ENCODE results near the gene AHRR. TPM values are rescaled to one million over a fixed set of nuclear protein-coding genes. Genes with fewer than 3 reads are reported as not detected.

The AHRR gene
- total RNA-seq, 1 donor from 2014 or later = 23.7 TPM

DNA sequence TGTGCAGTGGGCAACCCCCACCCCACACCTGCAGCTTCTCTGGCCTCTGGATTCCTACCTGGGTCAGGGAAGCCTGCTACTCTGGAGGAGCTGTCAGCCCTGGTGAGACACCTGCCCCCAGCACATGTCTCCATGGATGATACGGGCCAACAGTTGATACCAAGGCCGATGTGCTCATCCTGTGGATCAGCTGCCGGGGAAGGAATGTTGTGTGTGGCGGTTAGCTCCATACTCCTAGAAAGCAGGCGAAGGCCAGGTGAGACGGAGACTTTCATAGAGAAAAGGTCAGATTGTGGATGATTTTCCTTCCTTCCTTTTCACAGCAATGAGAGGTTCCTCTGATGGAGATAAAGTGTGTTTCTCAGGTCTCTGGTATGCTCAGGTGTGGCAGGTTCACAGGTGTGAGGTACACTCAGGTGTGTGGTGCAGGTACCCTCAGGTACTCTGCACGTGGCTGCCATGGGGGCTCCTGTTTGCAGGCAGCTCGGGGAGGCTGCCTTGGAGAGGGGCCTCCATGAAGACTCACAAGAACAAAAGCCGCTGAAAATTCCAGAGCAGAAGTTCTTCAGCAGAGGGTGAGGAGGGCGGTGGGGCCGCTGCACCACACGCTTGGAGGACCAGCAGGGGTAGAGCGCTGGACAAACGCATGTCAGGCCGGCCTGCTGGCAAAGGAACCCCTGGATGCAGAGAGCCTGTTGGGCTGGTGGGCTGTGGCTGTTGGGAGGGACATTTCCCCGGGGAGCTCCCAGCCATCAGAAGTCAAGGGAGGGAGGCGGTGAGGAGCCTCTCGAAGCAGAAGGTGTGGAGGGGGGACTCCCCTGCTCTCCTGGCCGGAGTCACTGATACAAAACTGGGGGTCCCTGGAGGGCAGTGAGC lies 5.1 kb upstream of the AHRR start:
- DNase-seq (ENCODE audit: low spot score) = no peak
- peaks cover 11% of the 10 kb centered on the region for H3K27me3 Mint-ChIP-seq (ENCODE audit: insufficient read depth)
- H3K36me3 Mint-ChIP-seq (ENCODE audit: low read depth) = peaks cover 10% of the 10 kb centered on the region
- H3K4me3 Mint-ChIP-seq = no peak overlapping the region
- peak overlapping the region; percentile 58 for H3K27ac Mint-ChIP-seq
- H3K4me1 Mint-ChIP-seq (ENCODE audit: low read depth) = peaks cover 4% of the 10 kb centered on the region
- no peaks in the 10 kb centered on the region for H3K9me3 Mint-ChIP-seq
- intact Hi-C loops (cut with micrococcal nuclease) = no loop called here

DNA sequence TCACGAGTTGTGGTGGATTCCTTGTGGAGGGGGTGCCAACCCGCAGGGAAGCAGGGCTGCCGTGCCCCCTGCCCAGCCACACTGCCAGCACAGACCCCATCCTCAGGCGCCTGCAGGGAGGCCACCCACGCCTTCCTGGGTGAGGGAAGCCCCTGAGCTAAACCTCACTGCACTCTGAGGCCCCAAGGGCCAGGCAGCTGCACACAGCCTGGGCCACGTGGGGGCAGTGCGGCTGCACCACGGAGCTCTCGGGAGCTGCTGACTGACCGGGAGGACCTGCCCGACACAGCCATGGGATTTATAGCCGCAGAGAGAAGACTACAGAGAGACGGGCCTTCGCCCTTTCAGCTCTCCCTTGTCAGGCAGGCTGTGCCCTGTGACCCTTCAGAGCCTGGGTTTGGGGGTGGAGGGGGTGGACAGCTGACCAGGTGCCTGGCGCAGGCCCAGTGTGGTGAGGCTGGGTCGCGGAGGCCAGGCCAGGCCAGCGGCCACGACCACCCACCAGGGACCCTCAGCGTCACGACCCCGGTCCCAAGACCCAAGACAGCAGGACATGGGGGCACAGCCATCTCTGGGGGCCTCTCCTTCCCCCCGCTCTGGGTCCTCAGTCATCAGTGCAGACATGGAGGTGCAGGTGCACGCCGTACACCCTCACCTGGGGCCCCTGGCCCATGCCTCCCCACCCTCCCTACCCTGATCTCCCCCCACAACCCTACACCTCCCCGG lies 4.3 kb upstream of the AHRR start:
- Mint-ChIP-seq H3K4me1 (ENCODE audit: low read depth) (peaks cover 4% of the 10 kb centered on the region), H3K27ac (no peak overlapping the region), H3K36me3 (ENCODE audit: low read depth) (peaks cover 10% of the 10 kb centered on the region), H3K27me3 (ENCODE audit: insufficient read depth) (peaks cover 11% of the 10 kb centered on the region), H3K9me3 (no peaks in the 10 kb centered on the region), H3K4me3 (no peak overlapping the region)
- intact Hi-C loops (cut with micrococcal nuclease) = no loop called here
- DNase-seq (ENCODE audit: low spot score) = peak; percentile 21

DNA sequence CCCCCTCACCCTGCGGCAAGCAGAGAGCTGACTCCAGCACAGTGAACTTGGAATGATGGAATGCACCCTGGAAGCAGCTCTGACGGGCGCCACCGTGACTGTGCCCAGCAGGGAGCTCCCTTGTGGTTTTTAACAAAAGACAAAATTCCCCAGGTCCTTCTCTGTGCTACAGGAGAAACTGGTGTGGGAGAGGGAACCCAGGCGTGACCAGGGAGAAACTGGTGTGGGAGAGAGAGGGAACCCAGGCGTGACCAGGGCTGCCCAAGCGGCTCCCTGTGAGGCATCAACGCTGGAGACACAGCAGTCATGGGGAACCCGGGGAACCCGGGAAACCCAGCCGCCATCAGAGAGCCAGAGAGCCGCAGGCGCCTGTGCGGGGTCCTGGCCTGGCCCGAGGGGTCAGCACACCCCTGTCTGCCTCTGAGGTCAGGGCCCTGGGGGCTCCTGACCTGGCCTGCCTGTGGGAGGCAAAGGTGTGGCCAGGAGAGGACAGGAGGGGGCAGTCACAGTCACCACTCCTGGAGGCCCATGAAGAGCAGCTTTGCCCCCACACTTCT lies 3.1 kb upstream of the AHRR start:
- Mint-ChIP-seq H3K4me1 (ENCODE audit: low read depth) (peaks cover 7% of the 10 kb centered on the region), H3K36me3 (ENCODE audit: low read depth) (peaks cover 10% of the 10 kb centered on the region), H3K9me3 (no peaks in the 10 kb centered on the region), H3K27ac (no peak overlapping the region), H3K27me3 (ENCODE audit: insufficient read depth) (peaks cover 11% of the 10 kb centered on the region), H3K4me3 (no peak overlapping the region)
- intact Hi-C loops (cut with micrococcal nuclease) = no loop called here
- no peak for DNase-seq (ENCODE audit: low spot score)

DNA sequence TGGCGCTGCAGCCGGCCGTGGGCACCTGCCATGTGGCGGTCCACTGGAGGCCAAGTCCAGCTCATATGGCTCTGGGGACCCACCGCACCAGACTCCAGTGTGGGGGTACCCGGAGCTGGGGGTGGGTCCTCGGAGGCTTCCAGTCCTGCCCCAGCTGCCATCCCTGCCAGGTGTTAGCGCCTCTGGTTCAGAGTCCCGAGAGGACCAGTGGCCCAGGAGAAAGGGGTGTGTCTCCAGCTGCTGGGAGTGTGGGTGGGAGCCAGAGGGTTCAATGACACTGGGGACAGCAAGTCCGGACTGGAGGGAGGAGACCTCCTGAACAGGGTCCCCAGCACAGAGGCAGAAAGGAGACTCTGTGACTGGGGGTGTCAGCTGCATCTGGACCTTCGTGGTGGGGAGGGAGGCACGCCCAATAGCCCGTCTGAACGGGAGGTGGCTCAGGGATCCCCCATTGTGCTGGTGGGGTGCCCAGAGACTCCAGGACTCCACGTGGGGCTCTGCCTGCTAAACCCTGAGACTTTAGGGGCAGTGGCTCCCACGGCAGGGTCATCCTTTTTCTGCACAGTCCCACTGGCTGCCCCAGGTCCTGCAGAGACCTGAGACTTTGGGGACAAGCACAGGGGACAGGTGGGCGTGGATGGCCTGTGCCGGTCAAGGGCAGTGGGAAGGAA lies 2.4 kb upstream of the AHRR start:
- intact Hi-C loops (cut with micrococcal nuclease) = no loop called here
- H3K4me1 Mint-ChIP-seq (ENCODE audit: low read depth) = peaks cover 14% of the 10 kb centered on the region
- H3K27ac Mint-ChIP-seq = peak overlapping the region; percentile 18
- H3K36me3 Mint-ChIP-seq (ENCODE audit: low read depth) = peaks cover 15% of the 10 kb centered on the region
- peak overlapping the region; percentile 61 for H3K4me3 Mint-ChIP-seq
- peaks cover 11% of the 10 kb centered on the region for H3K27me3 Mint-ChIP-seq (ENCODE audit: insufficient read depth)
- H3K9me3 Mint-ChIP-seq = no peaks in the 10 kb centered on the region
- DNase-seq (ENCODE audit: low spot score) = no peak

DNA sequence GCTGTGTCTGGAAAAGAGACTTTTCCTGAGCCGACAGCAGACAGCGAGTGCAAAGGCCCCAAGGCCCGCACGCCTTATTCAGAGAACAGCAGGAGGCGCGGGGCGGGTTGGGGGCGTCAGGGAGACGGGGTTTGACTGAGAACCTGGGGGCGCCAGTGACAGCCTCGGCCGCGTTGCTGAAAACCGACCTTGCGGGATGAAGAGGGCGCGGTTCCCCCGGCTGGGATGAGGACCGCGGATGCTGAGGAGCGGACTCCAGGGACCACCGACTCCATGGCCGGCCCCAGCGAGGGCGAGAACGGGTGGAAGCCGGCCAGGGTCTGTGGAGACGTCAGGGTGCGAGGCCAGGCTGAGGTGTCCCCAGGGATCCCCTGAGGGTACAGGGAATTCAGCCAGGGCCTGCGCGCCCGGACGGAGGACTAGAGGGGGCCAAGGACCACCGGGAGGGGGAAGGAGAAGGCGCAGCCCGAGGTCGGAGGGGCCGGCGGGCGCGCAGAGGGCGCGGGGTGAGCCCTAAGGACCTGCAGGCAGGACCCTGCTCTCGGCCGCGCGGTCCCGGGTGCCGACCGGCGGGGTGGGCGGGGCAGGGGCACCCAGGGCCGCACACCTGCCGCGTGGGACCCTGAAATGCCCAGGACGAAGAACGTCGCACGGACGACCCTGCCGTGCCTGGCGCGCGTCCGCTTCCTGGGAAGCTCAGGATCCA lies 837 bp upstream of the AHRR start:
- peak overlapping the region; percentile 44 for H3K27ac Mint-ChIP-seq
- H3K9me3 Mint-ChIP-seq = no peaks in the 10 kb centered on the region
- DNase-seq (ENCODE audit: low spot score) = no peak
- intact Hi-C loops (cut with micrococcal nuclease) = loop anchor here (1.0 kb wide), 2 partner anchors 49 to 112 kb away; partner anchors contain the start of gene PDCD6
- H3K36me3 Mint-ChIP-seq (ENCODE audit: low read depth) = peaks cover 6% of the 10 kb centered on the region
- H3K4me1 Mint-ChIP-seq (ENCODE audit: low read depth) = peaks cover 14% of the 10 kb centered on the region
- peak overlapping the region; percentile 83 for H3K4me3 Mint-ChIP-seq
- H3K27me3 Mint-ChIP-seq (ENCODE audit: insufficient read depth) = peaks cover 11% of the 10 kb centered on the region

DNA sequence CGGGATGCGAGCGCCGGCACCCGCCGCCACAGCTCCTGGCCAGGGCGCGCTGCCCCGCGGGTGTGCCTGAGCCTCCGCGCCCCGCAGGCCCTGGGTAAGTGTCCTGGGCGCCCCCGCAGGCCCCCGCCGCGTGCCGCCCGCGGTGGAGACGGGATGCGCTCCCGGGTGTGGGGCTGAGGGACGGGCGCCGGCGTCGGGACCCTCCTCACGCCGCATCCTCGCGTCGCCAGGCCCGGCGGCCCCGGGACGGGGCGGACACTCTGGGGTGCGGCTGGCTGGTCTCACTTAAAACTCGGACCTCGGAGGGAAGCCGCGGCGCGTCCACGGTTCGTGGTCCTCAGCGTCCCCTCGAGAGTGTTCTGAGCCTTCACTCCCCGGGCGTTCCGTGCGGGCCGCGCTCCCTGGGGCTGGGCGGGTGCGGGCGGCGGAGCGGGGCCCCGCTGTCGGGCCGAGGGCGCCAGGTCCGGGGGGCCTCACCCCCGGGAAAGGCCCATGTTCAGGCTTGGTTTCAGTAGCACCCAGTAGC lies 275 bp downstream of the AHRR start:
- Mint-ChIP-seq H3K4me3 (peak overlapping the region; percentile 69), H3K36me3 (ENCODE audit: low read depth) (peaks cover 5% of the 10 kb centered on the region), H3K27me3 (ENCODE audit: insufficient read depth) (peaks cover 11% of the 10 kb centered on the region), H3K9me3 (no peaks in the 10 kb centered on the region), H3K27ac (no peak overlapping the region), H3K4me1 (ENCODE audit: low read depth) (peaks cover 14% of the 10 kb centered on the region)
- intact Hi-C loops (cut with micrococcal nuclease) = loop anchor here (1.0 kb wide), 4 partner anchors 13 to 111 kb away; partner anchors contain the start of gene PDCD6
- DNase-seq (ENCODE audit: low spot score) = no peak

DNA sequence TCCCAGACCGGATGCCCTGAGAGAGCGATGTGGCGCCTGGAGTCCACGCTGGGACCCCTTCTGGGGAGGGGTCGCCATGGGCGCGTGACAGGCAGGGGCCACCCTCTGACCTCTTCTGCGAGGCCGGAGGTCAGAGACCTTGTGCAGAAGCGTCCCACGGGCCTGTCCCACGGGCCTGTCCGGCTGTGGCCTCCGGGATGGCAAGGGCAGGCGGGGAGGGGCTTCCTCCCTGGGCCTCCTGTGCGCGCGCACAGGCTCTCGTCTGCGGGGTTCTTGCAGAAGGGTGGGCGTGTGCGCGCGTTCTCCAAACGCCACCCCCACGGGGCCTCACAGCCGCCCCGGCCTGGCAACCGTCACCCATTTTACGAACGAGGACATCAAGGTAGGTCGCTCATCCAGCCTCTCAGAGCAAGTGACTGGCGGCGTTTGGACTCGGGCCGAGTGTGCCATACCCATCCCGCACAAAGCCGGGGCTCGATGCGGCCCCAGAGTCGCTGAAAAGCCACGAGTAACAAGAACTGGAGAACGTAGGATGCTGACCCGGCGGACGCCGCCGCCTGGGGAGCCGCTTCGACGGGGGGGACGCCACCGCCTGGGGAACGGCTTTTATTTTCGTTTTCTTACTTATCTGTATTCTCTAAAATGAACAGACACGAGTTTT lies 897 bp downstream of the AHRR start:
- no peak for DNase-seq (ENCODE audit: low spot score)

DNA sequence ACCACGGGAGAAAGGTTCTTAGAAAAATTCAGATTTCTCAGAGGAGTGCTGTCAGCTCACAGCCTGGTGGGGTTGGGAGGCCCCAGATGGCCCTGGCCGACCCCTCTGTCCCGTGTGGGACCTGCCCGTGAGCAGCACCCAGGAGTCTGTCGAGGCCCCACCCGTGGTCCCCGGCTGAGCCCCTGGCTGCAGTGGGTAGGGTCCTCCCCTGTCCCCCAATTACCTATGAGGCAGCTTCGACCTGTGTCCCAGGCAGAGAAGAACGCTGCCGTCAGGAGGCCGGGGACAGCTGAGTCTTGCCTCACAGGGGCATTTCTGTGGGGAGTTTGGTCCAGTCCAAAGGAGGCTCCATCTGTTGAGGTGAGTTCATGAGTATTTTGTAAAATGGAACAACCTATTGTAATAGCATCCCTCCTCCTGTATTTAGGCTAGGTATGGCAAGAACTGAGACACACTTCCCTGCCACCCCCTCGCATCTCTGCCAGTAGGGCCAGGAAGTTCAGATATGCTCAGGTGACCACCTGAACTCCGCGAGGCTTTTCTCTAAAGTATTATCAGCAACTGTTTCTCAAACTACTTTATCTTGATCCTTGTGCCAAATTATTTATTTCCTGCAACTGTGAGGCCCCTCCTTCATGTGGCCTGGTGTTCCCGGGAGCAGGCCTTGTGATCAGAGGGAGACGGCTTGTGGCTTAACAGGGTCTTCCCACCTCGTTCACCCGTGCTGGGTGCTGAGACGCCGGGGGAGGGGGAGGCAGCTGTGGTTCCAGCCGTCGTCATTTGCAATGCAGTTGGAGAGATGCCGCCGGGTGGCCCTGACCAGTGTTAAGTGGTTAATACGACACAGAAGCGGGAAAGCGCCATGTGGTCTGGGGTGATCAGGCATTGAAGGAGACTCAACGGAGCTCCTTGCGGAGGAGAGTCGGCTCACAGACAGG lies 1.7 kb downstream of the AHRR start:
- intact Hi-C loops (cut with micrococcal nuclease) = loop anchor here (1.0 kb wide), 2 partner anchors 11 to 56 kb away; no protein-coding TSS in a partner anchor
- Mint-ChIP-seq H3K27ac (no peak overlapping the region), H3K27me3 (ENCODE audit: insufficient read depth) (peaks cover 11% of the 10 kb centered on the region), H3K4me3 (peak overlapping the region; percentile 69), H3K9me3 (no peaks in the 10 kb centered on the region), H3K4me1 (ENCODE audit: low read depth) (peaks cover 14% of the 10 kb centered on the region), H3K36me3 (ENCODE audit: low read depth) (peaks cover 5% of the 10 kb centered on the region)
- no peak for DNase-seq (ENCODE audit: low spot score)

More for the DNA sequence above, 897 bp downstream of the AHRR start:
- Mint-ChIP-seq H3K9me3 (no peaks in the 10 kb centered on the region), H3K27me3 (ENCODE audit: insufficient read depth) (peaks cover 11% of the 10 kb centered on the region), H3K27ac (no peak overlapping the region), H3K4me3 (peak overlapping the region; percentile 69), H3K36me3 (ENCODE audit: low read depth) (peaks cover 5% of the 10 kb centered on the region), H3K4me1 (ENCODE audit: low read depth) (peaks cover 14% of the 10 kb centered on the region)
- intact Hi-C loops (cut with micrococcal nuclease) = loop anchor here (1.0 kb wide), 2 partner anchors 12 to 57 kb away; no protein-coding TSS in a partner anchor

DNA sequence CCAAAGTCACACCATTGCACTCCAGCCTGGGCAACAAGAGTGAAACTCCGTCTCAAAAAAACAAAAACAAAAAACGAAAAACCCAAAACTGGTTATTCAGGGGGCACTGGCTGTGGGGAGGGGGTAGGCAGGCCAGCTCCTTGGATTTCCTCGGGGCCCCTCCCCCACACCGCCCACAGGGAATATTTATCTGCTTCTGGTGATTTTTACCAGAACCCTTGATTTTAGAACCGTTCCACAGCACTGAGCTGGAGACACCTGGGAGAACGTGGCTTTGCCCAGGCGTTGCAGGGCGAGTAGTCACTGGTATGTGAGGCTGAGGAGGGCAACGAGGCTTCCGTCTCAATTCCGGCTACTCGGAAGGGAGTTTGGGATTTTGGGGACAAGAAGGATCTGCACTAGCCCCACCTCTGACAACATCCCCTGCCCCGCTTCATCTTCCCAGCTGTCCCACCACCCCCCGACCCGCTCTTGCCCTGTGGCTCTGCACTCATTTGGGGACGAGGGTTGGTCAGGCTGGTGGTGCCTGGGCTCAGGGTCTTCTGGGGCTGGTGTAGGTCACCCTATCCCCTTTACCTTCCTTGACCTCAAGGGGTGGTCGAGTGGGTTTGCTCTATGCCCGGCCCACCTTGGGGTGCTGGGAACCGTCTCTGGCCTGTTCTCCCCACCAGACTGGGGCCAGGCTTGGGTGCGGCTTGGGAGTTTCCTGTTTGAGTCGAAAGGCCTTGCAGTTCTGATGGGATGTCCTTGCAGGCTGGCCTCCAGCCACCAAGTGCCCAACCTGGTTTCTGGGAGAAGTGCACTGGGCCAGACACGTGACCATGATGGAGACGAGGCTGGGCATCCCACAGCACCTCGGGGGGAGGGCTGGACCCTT lies 3.5 kb downstream of the AHRR start:
- no peak overlapping the region for H3K27ac Mint-ChIP-seq
- no peaks in the 10 kb centered on the region for H3K9me3 Mint-ChIP-seq
- peaks cover 29% of the 10 kb centered on the region for H3K4me1 Mint-ChIP-seq (ENCODE audit: low read depth)
- peaks cover 5% of the 10 kb centered on the region for H3K27me3 Mint-ChIP-seq (ENCODE audit: insufficient read depth)
- intact Hi-C loops (cut with micrococcal nuclease) = no loop called here
- peaks cover 5% of the 10 kb centered on the region for H3K36me3 Mint-ChIP-seq (ENCODE audit: low read depth)
- no peak overlapping the region for H3K4me3 Mint-ChIP-seq
- no peak for DNase-seq (ENCODE audit: low spot score)

DNA sequence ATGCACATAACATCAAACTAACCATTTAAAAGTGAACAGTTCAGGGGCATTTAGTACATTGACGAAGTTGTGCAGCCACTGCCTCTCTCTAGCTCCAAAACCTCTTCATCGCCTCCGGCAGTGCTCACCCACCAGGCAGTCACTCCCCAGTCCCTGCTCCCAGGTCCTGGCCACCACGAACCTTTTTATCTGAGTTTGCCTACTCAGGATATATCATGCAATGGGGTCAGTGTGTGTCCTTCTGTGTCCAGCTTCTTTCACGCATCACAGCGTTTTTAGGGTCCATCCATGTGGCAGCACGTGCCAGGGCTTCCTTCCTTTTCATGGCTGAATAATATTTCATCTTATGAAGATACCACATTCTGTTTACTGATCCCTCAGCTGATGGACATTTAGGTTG lies 4.6 kb downstream of the AHRR start:
- no peaks in the 10 kb centered on the region for H3K27me3 Mint-ChIP-seq (ENCODE audit: insufficient read depth)
- no peak for DNase-seq (ENCODE audit: low spot score)
- no peak overlapping the region for H3K27ac Mint-ChIP-seq
- H3K9me3 Mint-ChIP-seq = no peaks in the 10 kb centered on the region
- peaks cover 6% of the 10 kb centered on the region for H3K36me3 Mint-ChIP-seq (ENCODE audit: low read depth)
- intact Hi-C loops (cut with micrococcal nuclease) = no loop called here
- H3K4me3 Mint-ChIP-seq = no peak overlapping the region
- H3K4me1 Mint-ChIP-seq (ENCODE audit: low read depth) = peaks cover 33% of the 10 kb centered on the region

Measured in activated T-helper 1 cell treated with anti-CD3 and anti-CD28 coated beads, Interleukin-12 subunit alpha, Interleukin-12 subunit beta, Interleukin-2, Interleukin-4 antibody, amounts not matched to agents 30 ng/mL and 10 ng/mL and 1 ng/mL, durations not matched to agents 14 hours and 24 hours and 36 hours (primary cell).